Thymus (tissue), 11 donors: ENCODE data around the gene NEUROD1. TPM values are rescaled to one million over a fixed set of nuclear protein-coding genes. Genes with fewer than 3 reads are reported as not detected.

Experiments used
- DNase-seq, 9 donors: peaks; one replicate each; pipeline ENCODE4 v3.0.0-alpha.2; 2013; ENCODE audit warnings: low spot score in 9 of 9, low read depth in 6 of 9, missing footprints in 1 of 9
- H3K27ac ChIP-seq, 2 donors: one replicate each; pipeline ENCODE4 v1.5.1; 2013; ENCODE audit warnings: control low read depth in 1 of 2, low read depth in 1 of 2, low read length in 1 of 2, mild to moderate bottlenecking in 1 of 2, moderate library complexity in 1 of 2
- H3K27me3 ChIP-seq, 2 donors: one replicate each; pipeline ENCODE4 v1.5.1; 2013; ENCODE audit warnings: low read length in 1 of 2; ENCODE audit not compliant: control insufficient read depth in 2 of 2, insufficient read depth in 1 of 2
- H3K36me3 ChIP-seq, 2 donors: one replicate each; pipeline ENCODE4 v1.5.1; 2013; ENCODE audit warnings: low read length in 1 of 2, mild to moderate bottlenecking in 1 of 2, moderate library complexity in 1 of 2; ENCODE audit not compliant: control insufficient read depth in 2 of 2, insufficient read depth in 2 of 2
- H3K4me1 ChIP-seq, 2 donors: one replicate each; pipeline ENCODE4 v1.5.1; 2013; ENCODE audit warnings: low read length in 2 of 2; ENCODE audit not compliant: control insufficient read depth in 2 of 2, insufficient read depth in 2 of 2
- H3K4me3 ChIP-seq, 2 donors: one replicate each; pipeline ENCODE4 v1.5.1; 2013; ENCODE audit warnings: low read length in 2 of 2, control low read depth in 1 of 2, mild to moderate bottlenecking in 1 of 2
- H3K9me3 ChIP-seq, 2 donors: one replicate each; pipeline ENCODE4 v1.5.1; 2013; ENCODE audit warnings: low read length in 1 of 2, mild to moderate bottlenecking in 1 of 2; ENCODE audit not compliant: control insufficient read depth in 2 of 2, insufficient read depth in 1 of 2
- WGBS: extraction: QIAGEN DNeasy Blood & Tissue Kit; methylation state at CpG from one replicate; pipeline ENCODE4 v1.1.7; 2013; 5-methylcytosine and 5-hydroxymethylcytosine counted together
- polyA plus RNA-seq: library from polyadenylated mRNA; stranded (reverse); fragments of 200-250 nt; gene quantifications from one replicate; pipeline ENCODE4 v1.2.3, GENCODE V29; 2013
- total RNA-seq: library from RNA; stranded (reverse); fragments of 120-200 nt; gene quantifications from one replicate; pipeline ENCODE4 v1.2.4, GENCODE V29; 2013
- donor health status: healthy.

Gene NEUROD1
- total and polyA plus RNA-seq, 2 donors: 0.09 to 0.46 TPM

DNA sequence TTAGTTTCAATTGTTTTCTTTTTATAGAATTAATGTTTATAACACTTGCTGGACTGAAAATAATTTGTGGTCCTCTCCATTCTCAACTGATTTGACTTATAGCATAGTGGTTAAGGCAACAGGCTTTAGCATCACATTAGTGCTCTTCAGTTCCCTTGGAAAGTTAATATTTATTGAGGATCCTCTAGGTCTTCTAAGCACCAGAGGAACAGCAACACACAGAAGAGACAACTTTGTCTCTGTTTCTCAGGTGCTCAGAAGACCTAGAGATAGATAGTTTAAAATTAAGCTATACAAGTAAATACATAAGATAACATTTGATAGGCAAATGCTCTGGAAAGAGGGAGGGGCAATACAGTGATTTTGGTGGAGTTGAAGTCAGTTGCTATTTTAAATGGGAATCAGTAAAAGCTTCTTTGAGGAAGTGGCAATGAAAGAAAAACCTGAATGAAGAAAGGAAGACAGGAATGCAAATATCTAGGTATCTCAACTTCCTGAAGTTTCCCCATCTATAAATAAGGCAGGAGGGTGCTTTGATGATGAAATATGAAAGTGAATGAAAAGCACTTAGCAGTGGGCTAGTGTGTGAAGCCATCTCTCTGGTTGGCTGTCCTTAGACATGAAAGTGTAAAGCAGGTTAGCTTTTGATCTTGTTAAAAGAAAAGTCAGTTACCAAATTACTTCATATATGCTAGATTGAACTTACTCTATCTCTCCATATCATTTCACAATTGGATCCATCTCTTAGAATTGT is 7.9 kb downstream of the NEUROD1 start:
- Histone ChIP-seq H3K36me3 (no peaks in the 10 kb centered on the region), H3K27me3 (peaks cover 4 to 55% of the 10 kb centered on the region in 2 donors), H3K4me3 (no peak overlapping the region), H3K27ac (no peak overlapping the region), H3K9me3 (no peaks in the 10 kb centered on the region), H3K4me1 (no peaks in the 10 kb centered on the region)
- DNase-seq: no peak

DNA sequence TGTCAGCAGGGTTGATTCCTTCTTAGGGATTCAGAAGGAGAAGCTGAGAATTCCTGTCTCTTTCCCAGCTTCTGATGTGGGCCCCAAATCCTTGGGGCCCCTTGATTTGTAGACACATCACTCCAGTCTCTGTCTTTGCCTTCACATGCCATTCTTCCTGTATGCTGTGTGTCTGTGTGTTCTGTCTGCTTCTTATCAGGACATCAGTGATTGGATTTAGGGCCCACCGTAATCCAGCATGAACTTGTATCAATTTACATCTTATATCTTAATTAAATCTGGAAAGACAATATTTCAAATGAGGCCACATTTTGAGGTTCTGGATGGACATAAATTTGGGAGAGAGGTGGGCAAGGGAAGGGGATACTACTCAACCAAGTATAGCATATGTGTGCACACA is 9.7 kb downstream of the NEUROD1 start:
- Histone ChIP-seq H3K36me3 (no peaks in the 10 kb centered on the region), H3K27me3 (peaks cover 3 to 42% of the 10 kb centered on the region in 2 donors)
- 97% methylated on average over 1 of the region's 1 CpG for WGBS

DNA sequence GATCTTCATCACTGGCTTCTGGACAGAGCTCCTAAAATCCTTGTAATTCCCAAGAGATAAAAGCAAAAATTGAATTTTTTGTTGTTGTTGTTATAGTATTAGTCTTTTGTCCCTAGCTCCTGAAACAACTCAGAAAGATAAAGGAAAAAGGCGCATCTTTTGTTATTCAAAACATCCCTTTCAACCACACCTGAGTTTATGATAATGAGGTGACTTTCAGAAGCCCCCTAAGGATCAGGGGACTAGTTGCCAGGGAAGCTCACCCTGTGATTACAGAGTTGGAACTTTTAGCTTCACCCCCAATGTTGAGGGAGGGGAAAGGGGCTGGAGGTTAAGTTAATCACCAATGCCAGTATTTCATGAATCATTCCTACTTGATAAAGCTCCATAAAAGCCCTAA is 13.1 kb downstream of the NEUROD1 start:
- peaks cover 3 to 17% of the 10 kb centered on the region in 2 donors for H3K27me3 ChIP-seq
- H3K36me3 ChIP-seq: no peaks in the 10 kb centered on the region
- WGBS: 87% methylated on average over 1 of the region's 1 CpG
- DNase-seq: no peak
- H3K27ac ChIP-seq: no peak overlapping the region
- no peaks in the 10 kb centered on the region for H3K4me1 ChIP-seq
- no peaks in the 10 kb centered on the region for H3K9me3 ChIP-seq
- no peak overlapping the region for H3K4me3 ChIP-seq

More for the DNA sequence above, 9.7 kb downstream of the NEUROD1 start:
- no peak overlapping the region for H3K27ac ChIP-seq
- no peaks in the 10 kb centered on the region for H3K4me1 ChIP-seq
- no peak overlapping the region for H3K4me3 ChIP-seq
- no peak for DNase-seq
- no peaks in the 10 kb centered on the region for H3K9me3 ChIP-seq

DNA sequence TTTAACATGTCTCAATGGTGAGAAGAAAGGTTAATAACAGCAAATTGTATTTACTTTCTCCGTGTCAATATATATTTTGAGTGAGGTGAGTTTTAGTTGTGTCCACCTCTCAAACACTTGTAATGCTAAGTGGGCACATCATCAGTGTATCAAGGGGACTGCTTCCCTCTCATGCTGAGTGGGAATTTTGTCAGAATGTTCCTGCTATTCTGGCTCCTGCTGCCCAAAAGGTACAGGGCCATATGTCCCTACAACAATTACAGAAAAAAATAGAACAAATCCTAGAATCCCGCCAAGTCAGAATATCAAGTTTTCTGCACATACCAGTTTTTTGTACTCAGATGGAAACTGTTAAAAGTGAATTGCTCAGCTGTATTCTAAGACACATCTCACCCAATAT is 18.0 kb downstream of the NEUROD1 start:
- no peak for DNase-seq
- Histone ChIP-seq H3K4me1 (peaks cover 0 to 2% of the 10 kb centered on the region in 2 donors), H3K4me3 (no peak overlapping the region), H3K27ac (no peak overlapping the region), H3K27me3 (peaks cover 0 to 26% of the 10 kb centered on the region in 2 donors), H3K9me3 (no peaks in the 10 kb centered on the region), H3K36me3 (no peaks in the 10 kb centered on the region)
- 99% methylated on average over 2 of the region's 2 CpGs for WGBS

DNA sequence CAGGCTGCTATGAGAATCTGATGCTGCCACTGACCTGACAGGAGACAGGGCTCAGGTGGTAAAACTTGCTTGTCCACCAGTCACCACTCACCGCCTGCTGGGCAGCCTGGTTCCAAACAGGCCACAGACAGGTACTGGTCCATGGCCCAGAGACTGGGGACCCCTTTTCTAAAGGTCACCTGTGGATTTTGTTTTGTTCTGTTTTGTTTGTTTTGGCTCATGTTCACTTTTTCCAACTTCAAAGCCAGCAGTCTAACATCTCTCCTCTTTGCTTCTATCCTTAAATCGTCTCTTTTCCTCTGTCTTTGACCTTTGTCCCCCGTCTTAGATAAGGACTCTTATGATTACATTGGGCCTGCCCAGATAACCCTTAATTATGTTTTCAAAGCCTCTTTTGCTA is 20.1 kb downstream of the NEUROD1 start:
- no peaks in the 10 kb centered on the region for H3K36me3 ChIP-seq
- no peak for DNase-seq
- WGBS: 93% methylated on average over 3 of the region's 3 CpGs
- no peak overlapping the region for H3K4me3 ChIP-seq
- H3K4me1 ChIP-seq: peaks cover 0 to 13% of the 10 kb centered on the region in 2 donors
- peaks cover 5 to 45% of the 10 kb centered on the region in 2 donors for H3K27me3 ChIP-seq
- H3K9me3 ChIP-seq: no peaks in the 10 kb centered on the region
- no peak overlapping the region for H3K27ac ChIP-seq

DNA sequence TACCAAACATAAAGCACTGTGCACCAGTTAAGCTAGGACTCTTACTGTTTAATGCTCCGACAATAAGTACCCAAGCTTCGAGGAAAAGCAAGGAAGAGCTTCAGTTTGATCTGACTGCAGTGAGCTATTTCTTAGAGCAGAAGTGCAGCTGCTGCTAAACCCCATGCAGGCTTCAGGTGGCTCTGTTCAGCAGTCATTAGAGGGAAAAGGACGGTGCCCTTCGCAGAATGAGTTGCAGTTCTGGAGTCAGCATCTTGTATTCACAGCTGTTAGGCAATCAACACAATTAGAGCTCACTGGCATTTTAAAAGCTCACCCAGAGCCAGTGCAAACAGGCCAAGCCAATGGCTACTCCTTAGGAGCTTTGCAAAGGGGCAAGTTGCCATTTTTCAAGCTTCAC is 21.9 kb downstream of the NEUROD1 start:
- H3K4me3 ChIP-seq: no peak overlapping the region
- DNase-seq: no peak
- H3K27me3 ChIP-seq: peaks cover 5 to 54% of the 10 kb centered on the region in 2 donors
- no peaks in the 10 kb centered on the region for H3K9me3 ChIP-seq
- peaks cover 0 to 13% of the 10 kb centered on the region in 2 donors for H3K4me1 ChIP-seq
- H3K27ac ChIP-seq: no peak overlapping the region
- WGBS: 93% methylated on average over 4 of the region's 4 CpGs
- H3K36me3 ChIP-seq: no peaks in the 10 kb centered on the region

DNA sequence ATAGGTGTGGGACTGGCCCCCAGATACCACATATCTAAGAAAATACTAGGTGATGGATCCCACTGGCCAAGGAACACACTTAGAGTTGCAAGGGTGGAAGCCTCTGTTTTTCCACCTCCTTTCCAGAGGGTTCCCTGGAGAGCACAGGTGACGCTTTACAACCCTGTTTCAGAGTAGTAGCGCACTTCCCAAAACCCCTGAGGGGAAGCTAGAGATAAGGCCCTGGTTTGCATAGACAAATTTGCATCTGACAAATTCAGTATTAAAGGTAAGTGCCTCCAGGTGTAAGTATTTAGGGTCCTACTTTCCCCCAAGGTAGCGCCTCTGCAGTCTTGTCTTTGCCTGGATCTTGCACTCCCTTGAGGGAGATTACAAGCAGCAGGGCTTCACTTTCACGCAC is 22.9 kb downstream of the NEUROD1 start:
- DNase-seq: no peak
- WGBS: 91% methylated on average over 4 of the region's 4 CpGs
- Histone ChIP-seq H3K27ac (no peak overlapping the region), H3K9me3 (no peaks in the 10 kb centered on the region), H3K27me3 (peaks cover 5 to 58% of the 10 kb centered on the region in 2 donors), H3K36me3 (no peaks in the 10 kb centered on the region), H3K4me1 (peaks cover 0 to 13% of the 10 kb centered on the region in 2 donors), H3K4me3 (no peak overlapping the region)

DNA sequence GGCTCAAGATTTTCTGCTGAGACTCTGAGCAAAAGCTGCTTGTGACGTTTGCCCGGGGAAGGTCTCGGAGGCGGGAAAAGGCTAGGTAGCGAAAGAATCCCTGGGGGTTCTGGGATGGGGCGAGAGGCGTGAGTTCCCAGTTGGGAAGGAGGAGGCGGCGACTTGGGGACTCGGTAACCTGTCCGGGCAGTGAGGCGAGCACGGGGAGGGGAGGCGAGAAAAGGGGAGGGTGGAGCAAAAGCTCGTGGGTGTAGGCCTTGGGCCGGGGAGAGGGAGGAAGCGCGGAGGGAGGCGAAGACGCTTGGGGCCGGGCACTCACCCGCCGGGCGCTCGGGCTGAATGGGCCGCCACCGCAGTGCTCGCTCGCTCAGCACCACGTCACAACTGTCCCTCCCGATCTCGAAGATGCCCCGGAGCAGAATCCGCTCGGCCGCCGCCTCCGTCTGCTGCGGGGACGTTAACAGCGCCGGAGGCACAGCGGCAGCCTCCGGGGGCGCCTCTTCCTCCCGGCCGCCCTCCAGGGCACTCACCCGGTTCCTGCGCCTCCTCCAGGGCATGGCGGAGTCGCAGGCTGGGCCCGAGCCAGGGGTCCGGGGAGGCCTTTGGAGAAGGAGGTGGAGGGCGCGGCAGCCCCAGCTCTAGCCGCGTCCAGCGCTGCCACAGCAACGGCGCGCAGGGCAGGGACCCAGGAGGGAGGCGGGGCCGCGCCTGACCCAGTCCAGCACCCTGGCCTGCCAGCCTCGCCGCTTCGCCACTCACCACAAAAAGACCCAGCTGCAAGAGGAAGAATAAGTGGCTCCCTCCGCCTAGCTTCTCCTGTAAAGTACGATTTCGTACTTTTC is 23.6 kb downstream of the NEUROD1 start, which contains the start of gene CERKL:
TSS of gene CERKL (minus strand) at position 656 of the 842 bp plus-strand sequence. CDS start at position 557, 99 bp downstream.
- peak in 3 of 9 donors; percentile 15 to 34 (median 21) for DNase-seq
- H3K9me3 ChIP-seq: no peaks in the 10 kb centered on the region

DNA sequence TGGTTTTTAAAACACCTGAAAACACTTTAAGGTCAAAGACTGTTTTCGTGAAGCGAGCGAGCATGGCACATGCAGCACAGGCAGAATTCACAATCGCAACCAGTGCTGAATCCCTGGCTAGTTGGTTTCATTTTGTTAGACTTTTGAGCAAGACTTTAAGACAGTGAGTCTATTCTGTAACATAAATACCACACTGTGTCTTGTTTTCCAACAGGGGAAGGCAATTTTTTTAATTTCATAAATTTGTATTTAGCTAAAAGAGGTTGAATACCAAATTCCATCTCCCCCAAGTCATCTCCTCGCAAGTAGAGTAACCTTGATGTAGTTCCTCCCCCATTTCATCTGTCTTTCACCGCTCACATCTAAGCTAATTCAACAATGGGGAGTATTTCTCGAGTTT is 24.8 kb downstream of the NEUROD1 start:
- no peak for DNase-seq
- 88% methylated on average over 7 of the region's 7 CpGs for WGBS
- no peaks in the 10 kb centered on the region for H3K36me3 ChIP-seq
- no peak overlapping the region for H3K27ac ChIP-seq
- H3K27me3 ChIP-seq: peaks cover 5 to 58% of the 10 kb centered on the region in 2 donors
- peaks cover 0 to 13% of the 10 kb centered on the region in 2 donors for H3K4me1 ChIP-seq
- H3K9me3 ChIP-seq: no peaks in the 10 kb centered on the region
- H3K4me3 ChIP-seq: no peak overlapping the region

More for the DNA sequence above, 23.6 kb downstream of the NEUROD1 start, which contains the start of gene CERKL:
- WGBS: 6% methylated on average over 70 of the region's 70 CpGs
- Histone ChIP-seq H3K4me1 (peaks cover 0 to 13% of the 10 kb centered on the region in 2 donors), H3K36me3 (no peaks in the 10 kb centered on the region), H3K4me3 (peak within 1 kb of the TSS; percentile 40 to 52), H3K27ac (no peak within 1 kb of the TSS), H3K27me3 (peaks cover 5 to 58% of the 10 kb centered on the region in 2 donors)
